ENCODE data around the gene PDE10A.
"Not testable (repeated sequence)": the region's sequence is repeated elsewhere in the genome, so short reads cannot be mapped to it uniquely, and the experiment has no call there.

Gene PDE10A

DNA sequence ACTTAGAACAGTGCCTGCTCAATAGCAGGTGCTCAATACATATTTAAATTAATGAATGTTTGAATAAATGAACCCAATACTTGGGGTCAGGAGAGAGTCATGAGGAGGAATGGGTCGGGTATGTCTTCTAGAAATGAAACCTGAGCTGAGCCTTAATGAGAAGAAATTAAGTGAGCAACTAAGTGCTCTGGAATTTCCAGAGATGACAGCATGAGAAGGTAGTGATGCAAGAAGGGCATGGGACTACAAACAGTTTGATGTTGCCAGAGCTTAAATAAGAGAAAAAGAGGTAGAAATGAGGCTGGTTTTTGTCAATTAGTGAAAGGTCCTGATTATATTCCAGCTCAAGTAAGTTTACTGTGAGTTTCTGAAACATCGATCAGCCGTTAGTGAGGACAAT, 82.9 kb downstream of the PDE10A start:
- no peak for DNase-seq

DNA sequence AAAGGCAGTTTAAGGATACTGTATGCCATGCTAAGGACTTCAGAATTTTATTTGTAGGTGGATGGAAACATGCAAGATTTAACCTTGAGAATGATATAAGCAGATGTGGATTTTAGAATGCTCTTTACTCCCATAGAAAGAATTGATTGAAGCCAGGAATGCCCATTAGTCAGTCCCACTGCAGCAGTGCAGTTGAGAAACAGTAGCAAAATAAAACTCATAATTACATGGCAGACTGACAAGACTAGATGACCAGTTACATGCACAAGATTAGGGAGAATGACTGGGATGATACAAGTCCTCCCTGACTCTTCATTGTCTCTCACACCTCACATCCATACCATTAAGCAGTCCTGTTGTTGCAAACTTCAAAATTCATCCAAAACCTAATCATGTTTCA, 83.9 kb downstream of the PDE10A start:
- DNase-seq, result no peak

DNA sequence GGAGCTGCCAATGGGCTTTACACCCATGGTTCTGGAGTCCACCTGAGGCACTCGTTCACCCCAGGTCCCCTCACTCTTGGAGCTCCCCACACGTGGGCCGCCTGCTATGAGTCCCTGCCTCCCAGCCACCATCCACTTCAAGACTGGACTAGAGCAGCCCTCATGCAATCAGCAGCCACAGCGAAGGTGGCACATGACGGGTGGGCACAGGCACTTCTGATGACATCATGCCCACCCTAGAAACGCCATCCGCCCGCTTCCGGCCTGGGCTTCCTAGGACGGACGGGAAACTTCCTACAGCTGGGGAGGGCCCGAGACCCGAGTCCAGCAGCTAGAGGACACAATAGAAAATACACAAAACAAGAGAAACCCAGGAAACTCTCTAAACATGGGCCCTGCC, 85.5 kb downstream of the PDE10A start:
- DNase-seq, result no peak

DNA sequence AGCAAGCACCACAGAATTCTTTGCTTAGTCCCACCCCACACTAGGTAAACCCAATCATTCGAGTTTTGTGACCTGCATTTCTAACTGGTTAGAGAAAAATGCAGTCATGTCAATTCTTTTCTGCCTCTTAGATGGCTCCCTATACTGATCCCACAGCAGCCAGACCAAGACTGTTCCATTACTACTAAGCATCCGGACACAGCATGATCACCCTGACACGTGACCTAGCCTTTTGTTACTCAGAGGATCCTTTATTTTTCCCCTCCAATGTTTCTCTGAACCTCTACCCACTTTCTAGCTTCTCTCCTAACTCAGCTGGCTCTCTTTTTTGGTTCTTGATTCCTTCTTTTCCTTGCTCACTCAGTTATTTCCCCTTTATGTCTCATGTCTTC, 87.9 kb downstream of the PDE10A start:
- no peak for DNase-seq

GRCh38 chr6:165574220-165575157, 88.6 kb downstream of the PDE10A start:
- no peak for DNase-seq

- peak; percentile 69 for DNase-seq
Observed at GRCh38 chr6:165573671-165574070, 89.4 kb downstream of the PDE10A start.

- DNase-seq, result no peak
Observed at GRCh38 chr6:165571721-165572132, 91.3 kb downstream of the PDE10A start.

DNA sequence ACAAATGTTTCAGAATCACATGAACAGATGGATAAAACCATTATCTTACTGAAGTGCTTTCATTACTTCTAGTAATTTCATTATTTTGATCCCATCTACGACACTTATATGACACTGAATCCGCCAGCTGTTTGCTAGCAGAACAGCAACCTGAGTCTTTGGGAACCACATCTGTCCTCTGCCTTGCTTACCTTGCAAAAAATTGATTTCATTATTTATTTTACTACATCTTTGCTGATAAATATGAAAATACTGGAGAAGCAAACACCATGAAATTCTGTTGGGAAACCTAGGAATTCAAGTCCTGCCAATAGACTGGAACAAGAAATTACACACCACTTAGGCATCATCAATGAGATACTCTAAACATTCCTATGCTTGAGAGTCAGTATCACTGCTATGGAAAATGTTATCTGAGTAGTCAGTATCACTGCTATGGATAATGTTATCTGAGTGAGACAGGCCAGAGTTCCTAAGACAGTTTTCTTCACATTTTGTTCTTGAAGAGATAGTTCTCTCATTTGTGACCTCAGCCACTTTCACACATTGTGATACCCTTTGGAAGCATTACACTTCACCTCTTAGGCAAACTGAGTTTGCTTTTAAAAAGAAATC, 91.9 kb downstream of the PDE10A start:
- no peak for DNase-seq

GRCh38 chr6:165568326-165568725, 94.7 kb downstream of the PDE10A start:
- DNase-seq, result no peak

GRCh38 chr6:165566088-165566828, 96.8 kb downstream of the PDE10A start:
- DNase-seq, result no peak

DNA sequence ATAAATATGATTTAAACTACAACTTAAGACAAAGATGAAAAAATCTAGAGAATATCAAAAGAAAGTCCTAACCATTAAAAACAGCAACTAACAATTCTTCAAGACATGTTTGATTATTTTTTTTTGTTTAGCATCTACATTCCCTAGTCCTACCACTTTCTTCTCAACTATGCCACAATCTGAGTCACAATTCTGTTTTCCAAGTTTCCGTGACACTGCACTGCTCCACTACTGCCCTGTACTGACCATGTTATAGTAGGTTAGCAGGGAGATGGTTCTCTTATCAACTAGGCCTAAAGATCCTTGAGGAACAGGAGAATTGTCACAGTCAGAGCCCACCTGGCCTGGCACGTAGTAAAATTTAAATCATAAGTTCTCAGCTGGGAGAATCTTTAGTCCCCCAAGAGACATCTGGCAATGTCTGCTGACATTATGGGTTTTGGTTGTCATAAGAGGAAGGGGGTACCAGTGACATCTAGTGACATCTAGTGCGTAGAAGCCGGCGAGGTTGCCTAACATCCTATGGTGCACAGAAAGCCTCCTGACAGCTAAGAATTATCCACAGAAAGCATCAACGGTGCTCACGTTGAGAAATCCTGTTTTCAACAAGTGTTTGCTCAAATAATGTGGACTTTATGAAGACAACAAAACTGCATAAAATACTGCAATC, 100.5 kb downstream of the PDE10A start:
- DNase-seq, result no peak

- no peak for DNase-seq
Observed at GRCh38 chr6:165559632-165560031, 103.4 kb downstream of the PDE10A start.

DNA sequence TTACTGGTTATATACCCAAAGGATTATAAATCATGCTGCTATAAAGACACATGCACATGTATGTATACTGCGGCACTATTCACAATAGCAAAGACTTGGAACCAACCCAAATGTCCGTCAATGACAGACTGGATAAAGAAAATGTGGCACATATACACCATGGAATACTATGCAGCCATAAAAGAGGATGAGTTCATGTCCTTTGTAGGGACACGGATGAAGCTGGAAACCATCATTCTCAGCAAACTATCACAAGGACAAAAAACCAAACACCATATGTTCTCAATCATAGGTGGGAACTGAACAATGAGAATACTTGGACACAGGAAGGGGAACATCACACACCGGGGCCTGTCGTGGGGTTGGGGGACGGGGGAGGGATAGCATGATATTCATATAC, 104.9 kb downstream of the PDE10A start:
- not testable (repeated sequence) for DNase-seq

- DNase-seq, result no peak
Observed at GRCh38 chr6:165557674-165558073, 105.4 kb downstream of the PDE10A start.

DNA sequence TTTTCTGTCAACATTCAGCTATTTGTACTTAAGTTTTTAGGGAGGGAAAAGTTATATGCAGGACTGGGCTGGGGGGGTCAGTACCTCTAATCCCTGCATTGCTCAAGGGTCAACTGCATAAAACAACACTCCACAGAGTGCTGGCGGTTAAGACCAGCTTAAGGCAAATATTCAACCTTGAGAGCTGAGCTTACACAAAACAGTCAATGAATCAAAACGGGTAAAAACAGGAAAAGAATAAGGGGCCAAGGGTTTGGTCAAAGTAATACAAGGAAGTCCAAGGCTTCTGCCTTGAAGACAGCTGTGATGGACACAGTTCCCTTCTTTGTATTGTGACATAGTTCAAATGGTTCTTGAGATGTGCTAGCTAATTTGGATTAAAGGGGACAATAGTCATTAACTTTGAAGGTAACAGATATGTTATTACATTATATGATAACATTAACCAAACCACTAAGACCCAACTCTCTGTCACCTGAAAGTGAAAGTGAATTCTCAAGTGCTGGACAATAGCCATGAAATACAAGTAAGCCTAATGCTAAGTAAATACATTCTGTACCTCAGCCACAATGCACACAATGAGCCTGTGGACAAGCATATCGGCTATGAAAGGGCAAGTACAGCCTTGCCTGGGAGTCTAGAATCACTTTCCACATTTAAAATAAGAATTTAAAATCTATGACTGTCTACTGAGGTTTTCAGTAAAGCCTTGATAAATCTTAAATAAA, 106.8 kb downstream of the PDE10A start:
- DNase-seq, result no peak

- DNase-seq, result not testable (repeated sequence)
Observed at GRCh38 chr6:165554644-165555043, 108.4 kb downstream of the PDE10A start.

DNA sequence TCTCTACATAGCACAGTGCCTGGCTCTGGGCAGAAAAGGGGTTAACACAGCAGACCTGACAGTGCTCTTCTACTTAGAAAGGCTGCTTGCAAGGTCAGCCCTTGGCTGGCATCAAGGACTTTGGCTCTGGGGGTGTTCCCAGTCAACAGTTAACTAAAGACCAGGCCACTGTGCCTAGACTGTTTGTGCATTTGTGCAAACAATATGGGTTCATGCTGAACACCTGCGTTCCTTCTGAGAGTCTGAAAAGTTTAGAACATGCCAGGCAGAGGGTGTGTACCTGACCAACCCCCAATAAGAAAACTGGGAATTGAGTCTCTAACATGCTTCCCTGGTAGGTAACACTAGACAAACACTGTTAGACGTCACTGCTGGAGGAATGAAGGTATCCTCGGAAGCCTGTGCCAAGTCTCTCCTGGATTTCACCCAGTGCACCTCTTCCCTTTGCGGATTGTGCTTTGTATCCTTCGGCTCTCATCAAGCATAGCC, 110.7 kb downstream of the PDE10A start:
- DNase-seq, result no peak

DNA sequence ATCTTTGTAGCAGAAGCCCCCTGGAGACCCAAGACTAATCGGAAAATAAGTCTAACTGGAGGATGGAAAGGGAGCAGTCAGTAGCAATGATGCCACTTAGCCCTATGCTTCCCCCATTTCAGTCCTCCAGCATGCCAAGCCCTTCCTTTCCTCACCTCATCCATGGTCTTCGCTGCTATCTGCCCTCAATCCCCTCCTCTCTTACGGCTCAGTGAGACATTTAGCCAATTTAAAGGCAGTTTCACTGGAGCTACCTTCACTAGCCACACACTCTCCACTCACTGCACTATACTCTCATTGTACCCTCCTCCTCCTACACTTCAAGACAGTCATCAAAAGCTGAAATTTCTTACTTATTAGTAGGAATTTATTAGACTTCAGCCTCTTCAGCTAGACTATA, 111.2 kb downstream of the PDE10A start:
- no peak for DNase-seq

- DNase-seq, result no peak
Observed at GRCh38 chr6:165548450-165548849, 114.6 kb downstream of the PDE10A start.

GRCh38 chr6:165545806-165546205, 117.2 kb downstream of the PDE10A start:
- DNase-seq, result no peak

DNA sequence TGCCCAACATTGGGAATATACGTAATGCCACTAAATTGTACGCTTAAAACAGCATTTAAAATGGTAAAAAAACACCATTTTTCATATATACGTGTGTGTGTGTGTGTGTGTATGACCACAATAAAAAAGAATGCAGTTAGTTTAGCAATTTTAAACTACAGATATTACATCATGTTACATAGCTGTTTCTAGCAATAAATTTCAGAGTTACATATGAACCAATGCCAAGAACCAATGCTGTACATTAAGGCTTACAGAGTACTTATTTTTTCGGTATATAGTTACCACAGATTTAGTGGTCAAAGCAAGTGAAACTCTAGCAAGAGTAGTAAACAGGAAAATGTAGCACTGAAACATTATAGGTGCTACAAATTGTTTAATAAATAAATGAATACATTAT, 119.3 kb downstream of the PDE10A start:
- DNase-seq, result no peak

DNA sequence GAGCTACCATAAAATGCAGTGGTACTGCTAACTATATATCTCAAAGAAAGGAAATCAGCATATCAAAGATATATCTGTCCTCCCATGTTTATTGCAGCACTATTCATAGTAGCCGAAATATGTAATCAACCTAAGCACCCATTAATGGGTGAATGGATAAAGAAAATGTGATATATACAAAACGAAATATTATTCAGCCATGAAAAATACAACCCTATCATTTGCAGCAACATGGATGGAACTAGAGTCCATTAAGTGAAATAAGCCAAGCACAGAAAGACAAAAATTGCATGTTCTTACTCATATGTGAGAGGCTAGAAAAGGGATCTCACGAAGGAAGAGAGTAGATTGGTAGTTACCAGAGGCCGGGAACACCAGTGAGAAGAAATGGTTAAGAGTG, 126.1 kb downstream of the PDE10A start:
- DNase-seq, result no peak
